HG02938 (cell line): ENCODE results near the gene TAS2R41.
"Not testable (repeated sequence)": the region's sequence is repeated elsewhere in the genome, so short reads cannot be mapped to it uniquely, and the experiment has no call there.

Experiments used
- ATAC-seq: cut with Tn5 transposase; IDR thresholded peaks from one replicate; pipeline ENCODE4 v1.9.1; 2021; ENCODE audit warnings: mild to moderate bottlenecking, moderate library complexity; ENCODE audit not compliant: unreplicated experiment

The TAS2R41 gene

DNA sequence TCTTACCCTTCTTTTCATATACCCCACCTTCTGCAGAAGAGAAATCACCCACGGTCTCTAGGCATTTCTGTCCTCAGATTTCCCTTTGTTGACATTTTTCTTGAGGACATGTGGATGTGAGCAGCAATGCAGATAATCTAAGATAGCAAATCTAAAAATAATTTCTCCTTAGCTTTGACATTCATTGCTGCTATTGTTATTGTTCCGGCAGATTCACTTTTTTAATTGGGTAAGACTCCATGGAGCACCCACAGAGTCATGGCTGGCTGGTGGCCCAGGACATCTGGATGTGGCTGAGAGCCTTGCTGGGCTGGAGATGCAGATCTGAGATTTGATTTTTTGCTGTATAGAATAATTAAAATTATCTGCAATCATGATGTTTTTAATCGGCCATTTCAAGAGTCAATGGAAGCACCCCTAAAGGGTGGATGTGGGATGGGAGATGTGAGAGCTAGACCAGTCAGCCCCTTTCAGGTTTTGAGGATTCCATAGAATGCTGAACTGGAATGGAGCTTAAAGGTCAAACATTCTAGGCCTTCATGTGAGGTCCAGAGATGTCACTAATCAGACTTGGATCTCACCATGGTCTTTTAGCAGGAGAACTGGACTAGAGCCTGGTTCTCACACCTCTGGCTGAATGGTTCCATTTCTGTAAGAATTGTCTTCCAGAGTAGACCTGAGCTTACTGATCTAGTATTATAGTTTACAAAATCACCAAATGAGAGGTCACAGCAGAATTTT is 37.5 kb downstream of the TAS2R41 start:
- ATAC-seq, result no peak

DNA sequence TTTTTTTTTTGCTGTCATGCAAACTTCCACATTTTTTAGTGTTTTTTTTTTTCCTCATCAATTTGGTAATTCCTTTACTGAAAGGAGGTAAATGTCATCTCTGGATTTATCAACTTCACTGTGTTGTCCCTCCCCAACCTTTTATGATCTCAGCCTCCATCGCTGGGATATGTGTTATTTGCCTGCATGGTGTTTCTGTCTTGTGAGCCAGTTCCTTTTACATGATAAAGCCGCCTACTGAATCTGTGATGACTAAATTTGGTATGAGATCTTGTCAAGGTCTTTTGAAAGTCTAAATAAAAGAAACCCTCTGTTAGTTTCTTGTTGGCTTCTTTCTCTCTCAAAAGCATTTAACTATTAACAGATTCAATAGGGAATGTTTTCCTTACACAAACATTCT is 39.3 kb downstream of the TAS2R41 start:
- ATAC-seq, result no peak

DNA sequence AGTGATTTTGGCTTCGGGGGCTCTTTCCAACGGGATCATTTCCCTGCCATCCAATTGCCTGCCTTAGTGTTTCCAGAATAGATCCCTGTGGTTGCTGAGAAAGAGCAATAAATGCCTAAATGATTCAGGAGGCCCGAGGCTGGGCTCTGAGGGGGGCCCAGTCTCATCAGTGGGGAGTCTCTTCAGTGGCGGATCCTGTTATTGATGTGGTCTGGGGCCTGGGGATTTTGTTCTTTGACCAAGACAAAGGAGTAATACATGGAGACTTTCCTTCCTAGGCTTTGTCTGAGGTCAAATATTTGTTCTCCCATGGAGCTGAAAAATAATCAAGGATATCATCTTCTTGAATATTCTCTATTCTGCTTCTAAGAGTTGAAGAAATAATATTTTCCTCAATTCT is 40.8 kb downstream of the TAS2R41 start:
- no peak for ATAC-seq

DNA sequence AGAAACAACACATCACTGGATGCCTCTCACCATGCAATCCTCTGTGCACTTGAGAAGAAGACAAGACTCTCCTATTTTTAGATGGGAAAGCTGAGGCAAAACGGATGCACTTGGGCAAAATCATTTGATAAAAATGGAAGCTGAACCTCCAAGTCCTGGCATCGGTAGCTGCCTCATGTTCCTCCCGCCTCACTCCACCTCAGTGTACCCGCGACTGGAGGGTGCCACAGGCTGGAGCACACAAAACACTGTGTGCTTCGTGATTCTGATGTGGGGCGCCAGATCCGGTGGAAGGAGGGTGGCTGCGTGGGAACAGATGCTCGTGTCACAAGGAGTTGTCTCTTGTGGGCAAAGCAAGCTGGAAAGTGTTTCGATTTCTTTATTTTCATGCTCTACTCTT is 41.3 kb downstream of the TAS2R41 start:
- no peak for ATAC-seq

DNA sequence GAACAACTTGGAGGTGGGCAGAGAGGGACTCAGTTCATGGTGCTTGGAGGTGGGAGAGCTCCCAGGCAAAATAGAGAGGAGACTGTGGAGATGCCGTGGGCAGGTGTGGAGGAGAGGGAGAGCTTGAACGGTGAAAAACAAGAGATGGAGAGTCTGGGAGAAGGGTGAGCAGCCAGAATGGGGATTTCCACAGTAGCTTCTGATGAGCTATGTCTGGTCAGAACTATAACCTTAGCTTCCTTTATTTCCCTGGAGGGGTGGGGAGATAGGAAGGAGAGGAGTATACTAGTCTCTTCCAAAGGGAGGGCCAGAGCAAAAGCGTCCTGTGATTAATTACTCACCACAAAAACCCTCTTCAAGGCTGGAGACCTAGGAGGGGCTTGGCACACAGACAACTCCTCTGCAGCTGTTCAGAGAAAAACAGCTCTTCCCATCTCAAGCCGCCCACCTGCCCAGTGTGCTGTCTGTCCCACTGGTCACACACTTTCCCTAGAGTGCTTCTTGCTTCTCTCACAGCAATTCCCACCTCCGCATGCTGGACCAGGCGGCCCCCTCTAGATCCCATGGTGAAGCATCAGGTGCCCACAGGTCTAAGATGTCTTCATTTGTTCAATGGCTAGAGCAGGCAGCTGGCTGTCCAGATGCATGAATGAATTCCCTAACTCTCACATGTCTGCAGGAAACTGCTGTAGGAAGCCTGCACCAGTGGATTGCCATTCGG is 41.9 kb downstream of the TAS2R41 start:
- no peak for ATAC-seq

DNA sequence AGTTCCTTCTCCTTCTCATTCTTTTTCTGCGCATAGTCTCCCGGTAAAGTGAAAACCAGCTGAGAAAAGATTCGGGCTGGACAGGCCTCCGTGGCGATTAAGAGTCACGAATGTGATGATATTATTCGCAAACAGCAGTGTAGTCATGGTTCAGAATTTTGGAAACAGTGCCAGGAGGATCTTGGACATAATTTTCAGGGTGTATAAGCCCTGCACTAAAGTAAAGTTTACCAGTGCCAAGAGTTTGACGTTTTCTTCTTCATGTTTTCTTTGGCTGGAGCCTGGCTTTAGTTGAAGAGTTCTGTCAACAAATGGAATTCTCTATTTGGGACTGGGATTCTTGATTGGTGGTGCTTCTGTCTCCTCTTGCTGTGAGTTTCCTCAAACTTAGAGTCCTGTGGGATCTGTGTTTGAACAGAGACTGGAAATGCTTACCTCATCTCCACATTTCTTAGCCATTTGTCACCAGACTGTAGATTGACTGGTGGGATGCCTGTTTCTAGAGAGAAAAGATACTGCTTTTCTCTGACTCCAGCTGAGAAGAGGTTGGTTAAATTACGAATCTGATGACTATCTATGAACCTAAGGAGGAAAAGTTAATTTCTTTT is 44.7 kb downstream of the TAS2R41 start:
- ATAC-seq, result not testable (repeated sequence)
